Liver (tissue), 3 donors: ENCODE data around the gene SEMA5A.

Source experiments
- EGR1 ChIP-seq, 2 donors: IDR thresholded peaks; 2 replicates each; pipeline ENCODE4 v1.6.1; 2016 to 2018; ENCODE audit warnings: antibody characterized with exemption in 2 of 2, low read depth in 2 of 2
- FOXA1 ChIP-seq: IDR thresholded peaks from 2 replicates; pipeline ENCODE4 v1.6.1; 2016; ENCODE audit warnings: antibody characterized with exemption
- GABPA ChIP-seq, 2 donors: IDR thresholded peaks in 1 of 2; conservative IDR thresholded peaks in 1 of 2; 2 replicates each; pipeline ENCODE4 v1.6.1; 2016; ENCODE audit warnings: antibody characterized with exemption in 2 of 2, mild to moderate bottlenecking in 1 of 2, moderate library complexity in 1 of 2
- HNF4G ChIP-seq: IDR thresholded peaks from 2 replicates; pipeline ENCODE4 v1.6.1; 2016; ENCODE audit warnings: antibody characterized with exemption
- JUND ChIP-seq, 2 donors: IDR thresholded peaks; 2 replicates each; pipeline ENCODE4 v1.6.1; 2016; ENCODE audit warnings: antibody characterized with exemption in 2 of 2
- NR2F2 ChIP-seq: IDR thresholded peaks from 2 replicates; pipeline ENCODE4 v1.6.1; 2016; ENCODE audit warnings: antibody characterized with exemption
- RAD21 ChIP-seq, 2 donors: IDR thresholded peaks; 2 replicates each; pipeline ENCODE4 v1.6.1; 2016; ENCODE audit warnings: antibody characterized with exemption in 2 of 2, mild to moderate bottlenecking in 2 of 2
- RXRA ChIP-seq, 2 donors: IDR thresholded peaks; 2 replicates each; pipeline ENCODE4 v1.6.1; 2017 to 2018; ENCODE audit warnings: antibody characterized with exemption in 2 of 2, mild to moderate bottlenecking in 1 of 2
- SP1 ChIP-seq: IDR thresholded peaks from 2 replicates; pipeline ENCODE4 v1.6.1; 2018; ENCODE audit warnings: antibody characterized with exemption, mild to moderate bottlenecking
- TF ChIP-seq, protein P1 (sequence below): fragments of 150-350 bp; IDR thresholded peaks from 2 replicates; pipeline ENCODE4 v1.5.1; 2017; ENCODE audit warnings: improper control_type of control experiment, low read depth, low read length; ENCODE audit not compliant: missing input control
- TF ChIP-seq, protein P2 (sequence below): IDR thresholded peaks from 2 replicates; pipeline ENCODE4 v1.6.1; 2016; ENCODE audit warnings: antibody characterized with exemption, mild to moderate bottlenecking
- TF ChIP-seq, protein P3 (sequence below): IDR thresholded peaks from 2 replicates; pipeline ENCODE4 v1.6.1; 2016; ENCODE audit warnings: antibody characterized with exemption
- TF ChIP-seq, protein P4 (sequence below): IDR thresholded peaks from 2 replicates; pipeline ENCODE4 v1.6.1; 2016; ENCODE audit warnings: antibody characterized with exemption
- donor health status: healthy.
- donor health status: healthy.

DNA sequence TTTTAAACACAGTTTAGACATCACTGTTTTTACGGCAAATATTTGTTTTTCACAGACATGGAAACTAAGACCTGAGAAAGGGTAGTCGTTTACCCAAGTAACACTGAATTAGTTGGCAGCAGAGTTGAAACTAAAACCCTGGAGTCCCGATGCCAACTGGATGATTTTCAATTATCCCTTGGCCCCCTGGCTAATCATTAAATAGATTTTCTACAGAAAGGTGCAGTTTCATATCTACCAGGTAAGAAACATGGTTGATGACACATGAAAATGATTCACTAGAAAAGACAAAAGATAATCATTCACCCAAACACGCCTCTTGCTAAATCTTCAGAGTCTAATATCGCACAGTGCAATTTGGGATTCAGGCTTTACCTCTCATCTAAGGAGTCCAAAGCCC is 136.9 kb downstream of the SEMA5A start:
- TF ChIP-seq, protein P1, sequence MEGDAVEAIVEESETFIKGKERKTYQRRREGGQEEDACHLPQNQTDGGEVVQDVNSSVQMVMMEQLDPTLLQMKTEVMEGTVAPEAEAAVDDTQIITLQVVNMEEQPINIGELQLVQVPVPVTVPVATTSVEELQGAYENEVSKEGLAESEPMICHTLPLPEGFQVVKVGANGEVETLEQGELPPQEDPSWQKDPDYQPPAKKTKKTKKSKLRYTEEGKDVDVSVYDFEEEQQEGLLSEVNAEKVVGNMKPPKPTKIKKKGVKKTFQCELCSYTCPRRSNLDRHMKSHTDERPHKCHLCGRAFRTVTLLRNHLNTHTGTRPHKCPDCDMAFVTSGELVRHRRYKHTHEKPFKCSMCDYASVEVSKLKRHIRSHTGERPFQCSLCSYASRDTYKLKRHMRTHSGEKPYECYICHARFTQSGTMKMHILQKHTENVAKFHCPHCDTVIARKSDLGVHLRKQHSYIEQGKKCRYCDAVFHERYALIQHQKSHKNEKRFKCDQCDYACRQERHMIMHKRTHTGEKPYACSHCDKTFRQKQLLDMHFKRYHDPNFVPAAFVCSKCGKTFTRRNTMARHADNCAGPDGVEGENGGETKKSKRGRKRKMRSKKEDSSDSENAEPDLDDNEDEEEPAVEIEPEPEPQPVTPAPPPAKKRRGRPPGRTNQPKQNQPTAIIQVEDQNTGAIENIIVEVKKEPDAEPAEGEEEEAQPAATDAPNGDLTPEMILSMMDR, result no peak
- TF ChIP-seq NR2F2 (no peak), HNF4G (no peak), SP1 (peak; percentile 92), GABPA (IDR thresholded peaks at IDR 0.05 in 1 of 2, conservative IDR thresholded peaks at IDR 0.05 in 1 of 2) (no peak), EGR1 (IDR thresholded peaks at IDR 0.05; ENCODE audit: low read depth in 2 of 2) (no peak), RXRA (IDR thresholded peaks at IDR 0.05) (peak; percentile 67 to 83), JUND (IDR thresholded peaks at IDR 0.05) (peak; percentile 70 to 83), RAD21 (IDR thresholded peaks at IDR 0.05) (peak; percentile 47 to 53), FOXA1 (peak; percentile 50)
- TF ChIP-seq, protein P2, sequence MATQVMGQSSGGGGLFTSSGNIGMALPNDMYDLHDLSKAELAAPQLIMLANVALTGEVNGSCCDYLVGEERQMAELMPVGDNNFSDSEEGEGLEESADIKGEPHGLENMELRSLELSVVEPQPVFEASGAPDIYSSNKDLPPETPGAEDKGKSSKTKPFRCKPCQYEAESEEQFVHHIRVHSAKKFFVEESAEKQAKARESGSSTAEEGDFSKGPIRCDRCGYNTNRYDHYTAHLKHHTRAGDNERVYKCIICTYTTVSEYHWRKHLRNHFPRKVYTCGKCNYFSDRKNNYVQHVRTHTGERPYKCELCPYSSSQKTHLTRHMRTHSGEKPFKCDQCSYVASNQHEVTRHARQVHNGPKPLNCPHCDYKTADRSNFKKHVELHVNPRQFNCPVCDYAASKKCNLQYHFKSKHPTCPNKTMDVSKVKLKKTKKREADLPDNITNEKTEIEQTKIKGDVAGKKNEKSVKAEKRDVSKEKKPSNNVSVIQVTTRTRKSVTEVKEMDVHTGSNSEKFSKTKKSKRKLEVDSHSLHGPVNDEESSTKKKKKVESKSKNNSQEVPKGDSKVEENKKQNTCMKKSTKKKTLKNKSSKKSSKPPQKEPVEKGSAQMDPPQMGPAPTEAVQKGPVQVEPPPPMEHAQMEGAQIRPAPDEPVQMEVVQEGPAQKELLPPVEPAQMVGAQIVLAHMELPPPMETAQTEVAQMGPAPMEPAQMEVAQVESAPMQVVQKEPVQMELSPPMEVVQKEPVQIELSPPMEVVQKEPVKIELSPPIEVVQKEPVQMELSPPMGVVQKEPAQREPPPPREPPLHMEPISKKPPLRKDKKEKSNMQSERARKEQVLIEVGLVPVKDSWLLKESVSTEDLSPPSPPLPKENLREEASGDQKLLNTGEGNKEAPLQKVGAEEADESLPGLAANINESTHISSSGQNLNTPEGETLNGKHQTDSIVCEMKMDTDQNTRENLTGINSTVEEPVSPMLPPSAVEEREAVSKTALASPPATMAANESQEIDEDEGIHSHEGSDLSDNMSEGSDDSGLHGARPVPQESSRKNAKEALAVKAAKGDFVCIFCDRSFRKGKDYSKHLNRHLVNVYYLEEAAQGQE, result peak; percentile 82
- TF ChIP-seq, protein P3, sequence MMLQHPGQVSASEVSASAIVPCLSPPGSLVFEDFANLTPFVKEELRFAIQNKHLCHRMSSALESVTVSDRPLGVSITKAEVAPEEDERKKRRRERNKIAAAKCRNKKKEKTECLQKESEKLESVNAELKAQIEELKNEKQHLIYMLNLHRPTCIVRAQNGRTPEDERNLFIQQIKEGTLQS, result peak; percentile 48
- TF ChIP-seq, protein P4, sequence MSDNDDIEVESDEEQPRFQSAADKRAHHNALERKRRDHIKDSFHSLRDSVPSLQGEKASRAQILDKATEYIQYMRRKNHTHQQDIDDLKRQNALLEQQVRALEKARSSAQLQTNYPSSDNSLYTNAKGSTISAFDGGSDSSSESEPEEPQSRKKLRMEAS, result peak; percentile 49
